ENCODE measurements around the gene CTXND2. TPM values are rescaled to one million over a fixed set of nuclear protein-coding genes. Genes with fewer than 3 reads are reported as not detected.
A peak's percentile ranks its signal among the peaks of the same experiment; 100 is the strongest.

CTXND2 gene
- total RNA-seq, 1 donor from 2014 or later = not detected

DNA sequence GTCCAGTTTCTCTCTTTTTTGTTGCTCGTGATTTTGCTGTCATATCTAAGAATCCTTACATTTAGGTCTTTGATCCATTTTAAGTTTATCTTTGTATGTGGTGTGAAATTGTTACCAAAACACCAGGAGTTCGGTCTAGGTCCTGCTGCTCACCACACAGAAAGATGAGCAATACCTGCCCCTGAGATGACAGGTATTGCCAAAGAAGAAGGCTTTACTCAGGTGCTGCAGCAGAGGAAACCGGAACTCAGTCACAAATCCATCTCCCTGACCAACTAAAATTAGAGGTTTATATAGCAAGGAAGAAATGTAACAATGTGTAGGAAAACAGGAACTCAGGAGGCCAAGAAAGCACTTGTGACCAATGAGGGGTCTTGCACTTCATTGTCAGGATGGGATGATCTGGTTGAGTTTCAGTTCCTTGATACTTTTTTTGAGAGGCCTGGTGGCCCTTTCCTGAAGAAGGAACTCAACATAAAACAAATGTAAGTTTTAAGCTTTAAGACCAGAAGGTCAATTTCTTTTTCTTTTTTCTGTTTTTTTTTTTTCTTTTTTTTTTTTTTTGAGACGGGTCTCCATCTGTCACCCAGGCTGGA is 22.7 kb downstream of the CTXND2 start:
- Mint-ChIP-seq H3K4me1 (no peaks in the 10 kb centered on the region), H3K9me3 (peaks cover 2% of the 10 kb centered on the region), H3K4me3 (no peak overlapping the region), H3K27me3 (ENCODE audit: low read depth) (no peaks in the 10 kb centered on the region), H3K27ac (ENCODE audit: unreplicated experiment) (no peak overlapping the region), H3K36me3 (ENCODE audit: low read depth) (no peaks in the 10 kb centered on the region)
- TF ChIP-seq, protein P1, sequence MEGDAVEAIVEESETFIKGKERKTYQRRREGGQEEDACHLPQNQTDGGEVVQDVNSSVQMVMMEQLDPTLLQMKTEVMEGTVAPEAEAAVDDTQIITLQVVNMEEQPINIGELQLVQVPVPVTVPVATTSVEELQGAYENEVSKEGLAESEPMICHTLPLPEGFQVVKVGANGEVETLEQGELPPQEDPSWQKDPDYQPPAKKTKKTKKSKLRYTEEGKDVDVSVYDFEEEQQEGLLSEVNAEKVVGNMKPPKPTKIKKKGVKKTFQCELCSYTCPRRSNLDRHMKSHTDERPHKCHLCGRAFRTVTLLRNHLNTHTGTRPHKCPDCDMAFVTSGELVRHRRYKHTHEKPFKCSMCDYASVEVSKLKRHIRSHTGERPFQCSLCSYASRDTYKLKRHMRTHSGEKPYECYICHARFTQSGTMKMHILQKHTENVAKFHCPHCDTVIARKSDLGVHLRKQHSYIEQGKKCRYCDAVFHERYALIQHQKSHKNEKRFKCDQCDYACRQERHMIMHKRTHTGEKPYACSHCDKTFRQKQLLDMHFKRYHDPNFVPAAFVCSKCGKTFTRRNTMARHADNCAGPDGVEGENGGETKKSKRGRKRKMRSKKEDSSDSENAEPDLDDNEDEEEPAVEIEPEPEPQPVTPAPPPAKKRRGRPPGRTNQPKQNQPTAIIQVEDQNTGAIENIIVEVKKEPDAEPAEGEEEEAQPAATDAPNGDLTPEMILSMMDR (conservative IDR thresholded peaks at IDR 0.05) = no peak
- no peak for DNase-seq (ENCODE audit: low read depth, low spot score)

DNA sequence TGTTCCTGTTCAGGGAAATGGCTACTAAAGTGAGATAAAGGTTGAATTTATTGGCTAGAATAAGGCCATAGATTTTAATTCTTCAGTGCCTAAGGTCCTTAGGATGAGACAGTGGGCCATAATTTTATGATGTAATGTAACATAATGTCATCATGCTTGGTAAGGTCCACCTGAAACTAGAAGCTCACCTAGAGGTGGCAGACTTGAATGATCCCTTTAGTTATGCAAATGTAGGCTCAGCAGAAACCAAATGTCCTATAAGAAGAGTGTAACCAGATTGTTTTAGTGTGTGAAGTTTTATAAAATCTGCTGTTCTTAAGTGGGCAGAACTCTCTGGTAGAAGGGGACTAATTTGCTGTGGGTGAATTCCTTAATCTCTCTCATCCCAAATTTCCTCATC is 25.7 kb downstream of the CTXND2 start:
- Mint-ChIP-seq H3K4me3 (no peak overlapping the region), H3K9me3 (peaks cover 2% of the 10 kb centered on the region), H3K4me1 (no peaks in the 10 kb centered on the region), H3K27ac (ENCODE audit: unreplicated experiment) (no peak overlapping the region), H3K27me3 (ENCODE audit: low read depth) (no peaks in the 10 kb centered on the region), H3K36me3 (ENCODE audit: low read depth) (no peaks in the 10 kb centered on the region)
- no peak for DNase-seq (ENCODE audit: low read depth, low spot score)
- TF ChIP-seq, protein P1 (conservative IDR thresholded peaks at IDR 0.05) = no peak

DNA sequence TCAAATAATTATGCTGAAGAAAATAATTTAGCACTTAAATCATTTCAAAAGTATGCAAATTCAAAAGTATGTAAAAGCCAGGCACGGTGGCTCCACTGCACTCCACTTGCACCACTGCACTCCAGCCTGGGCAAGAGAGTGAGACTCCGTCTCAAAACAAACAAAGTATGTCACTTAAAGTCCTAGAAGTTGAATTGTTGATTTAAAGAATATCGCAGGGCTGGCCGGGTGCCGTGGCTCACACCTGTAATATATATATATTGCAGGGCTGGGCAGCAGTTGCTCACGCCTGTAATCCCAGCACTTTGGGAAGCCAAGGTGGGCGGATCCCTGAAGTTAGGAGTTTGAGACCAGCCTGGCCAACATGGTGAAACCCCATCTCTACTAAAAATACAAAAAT is 30.5 kb downstream of the CTXND2 start:
- no peaks in the 10 kb centered on the region for H3K36me3 Mint-ChIP-seq (ENCODE audit: low read depth)
- H3K27ac Mint-ChIP-seq (ENCODE audit: unreplicated experiment) = no peak overlapping the region
- no peak for DNase-seq (ENCODE audit: low read depth, low spot score)
- no peaks in the 10 kb centered on the region for H3K9me3 Mint-ChIP-seq
- no peak overlapping the region for H3K4me3 Mint-ChIP-seq
- H3K27me3 Mint-ChIP-seq (ENCODE audit: low read depth) = no peaks in the 10 kb centered on the region
- no peaks in the 10 kb centered on the region for H3K4me1 Mint-ChIP-seq
- TF ChIP-seq, protein P1 (conservative IDR thresholded peaks at IDR 0.05) = no peak

DNA sequence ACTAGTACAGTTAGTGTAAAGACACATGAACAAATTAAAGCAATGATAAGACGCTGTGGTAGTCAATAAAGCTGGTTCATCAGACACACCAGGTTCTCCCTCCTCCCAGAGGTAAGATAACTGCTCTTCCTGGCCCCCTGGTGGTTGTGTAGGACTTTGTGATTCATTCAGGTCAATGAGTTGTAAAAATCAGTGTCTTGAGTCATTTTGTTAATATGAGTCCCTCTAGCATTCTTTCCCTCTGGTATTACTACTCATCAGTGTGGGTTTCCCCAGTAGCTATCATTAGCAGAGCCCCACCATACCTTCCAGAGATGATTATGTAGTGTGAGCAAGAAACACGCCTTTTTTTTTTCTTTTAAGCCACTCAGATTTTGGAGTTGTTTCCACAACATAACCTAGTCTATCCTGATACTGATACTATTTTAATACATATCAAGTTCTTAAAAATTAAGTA is 35.6 kb downstream of the CTXND2 start:
- H3K27ac Mint-ChIP-seq (ENCODE audit: unreplicated experiment) = no peak overlapping the region
- peak overlapping the region; percentile 6 for H3K4me3 Mint-ChIP-seq
- TF ChIP-seq, protein P1 (conservative IDR thresholded peaks at IDR 0.05) = peak; percentile 89
- DNase-seq (ENCODE audit: low read depth, low spot score) = peak; percentile 64
- peaks cover 7% of the 10 kb centered on the region for H3K36me3 Mint-ChIP-seq (ENCODE audit: low read depth)
- no peaks in the 10 kb centered on the region for H3K9me3 Mint-ChIP-seq
- peaks cover 19% of the 10 kb centered on the region for H3K4me1 Mint-ChIP-seq
- H3K27me3 Mint-ChIP-seq (ENCODE audit: low read depth) = no peaks in the 10 kb centered on the region

DNA sequence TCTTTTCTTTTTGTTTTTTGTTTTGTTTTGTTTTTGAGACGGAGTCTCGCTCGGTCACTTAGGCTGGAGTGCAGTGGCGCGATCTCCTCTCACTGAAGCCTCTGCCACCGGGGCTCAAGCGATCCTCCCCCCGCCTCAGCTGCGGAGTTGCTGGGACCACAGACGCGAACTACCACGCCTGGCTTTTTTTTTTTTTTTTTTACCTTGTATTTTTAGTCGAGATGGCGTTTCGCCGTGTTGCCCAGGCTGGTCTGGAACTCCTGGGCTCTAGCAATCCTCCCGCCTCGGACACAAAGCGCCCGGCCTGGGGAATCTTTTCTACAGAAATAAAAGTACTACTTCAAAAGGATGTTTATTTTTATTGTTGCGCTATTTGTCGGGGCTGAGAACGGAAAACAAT is 38.1 kb downstream of the CTXND2 start:
- Mint-ChIP-seq H3K9me3 (no peaks in the 10 kb centered on the region), H3K4me1 (peaks cover 25% of the 10 kb centered on the region), H3K4me3 (peak overlapping the region; percentile 74), H3K27me3 (ENCODE audit: low read depth) (no peaks in the 10 kb centered on the region), H3K27ac (ENCODE audit: unreplicated experiment) (no peak overlapping the region), H3K36me3 (ENCODE audit: low read depth) (peaks cover 23% of the 10 kb centered on the region)
- DNase-seq (ENCODE audit: low read depth, low spot score) = no peak
- TF ChIP-seq, protein P1 (conservative IDR thresholded peaks at IDR 0.05) = no peak
